Stimulated activated CD4-positive, alpha-beta T cell treated with anti-CD3 and anti-CD28 coated beads, Interleukin-15, amount 100 ng/mL, for 24 hours (primary cell): ENCODE data around the gene RASSF10.

Experiments used
- DNase-seq: peaks from one replicate; pipeline ENCODE4 v3.0.0-alpha.2; 2020

RASSF10 gene

DNA sequence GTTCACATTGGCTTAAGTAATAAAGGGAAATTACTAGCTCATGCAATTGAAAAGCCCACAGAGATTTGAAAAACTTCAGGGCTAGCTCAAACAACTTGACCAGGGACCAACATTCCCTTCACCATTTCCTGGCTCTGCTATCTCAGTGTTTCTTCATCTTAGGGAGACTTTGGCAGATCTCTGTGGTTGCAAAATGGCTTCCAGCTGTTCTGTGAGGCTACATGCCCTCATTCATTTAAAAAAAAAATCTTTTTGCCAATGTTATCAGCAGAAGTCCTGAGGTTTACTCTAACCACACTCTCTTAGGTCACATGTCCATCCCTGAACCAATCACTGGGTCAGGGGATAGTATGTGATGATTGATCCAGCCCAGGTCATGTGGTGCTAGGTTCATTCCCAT is 13.9 kb upstream of the RASSF10 start:
- no peak for DNase-seq

DNA sequence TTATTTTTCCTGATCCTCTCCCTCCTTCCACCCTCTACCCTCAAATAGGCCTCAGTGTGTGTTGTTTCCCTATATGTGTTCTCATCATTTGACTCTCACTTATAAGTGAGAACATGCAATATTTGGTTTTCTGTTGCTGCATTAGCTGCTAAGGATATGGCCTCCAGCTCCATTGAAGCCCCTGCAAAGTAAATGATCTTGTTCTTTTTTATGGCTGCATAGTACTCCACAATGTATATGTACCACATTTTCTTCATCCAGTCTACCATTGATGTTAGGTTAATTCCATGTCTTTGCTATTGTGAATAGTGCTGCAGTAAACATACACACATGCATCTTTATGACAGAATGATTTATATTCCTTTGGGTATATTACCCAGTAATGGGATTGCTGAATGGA is 13.3 kb upstream of the RASSF10 start:
- no peak for DNase-seq

DNA sequence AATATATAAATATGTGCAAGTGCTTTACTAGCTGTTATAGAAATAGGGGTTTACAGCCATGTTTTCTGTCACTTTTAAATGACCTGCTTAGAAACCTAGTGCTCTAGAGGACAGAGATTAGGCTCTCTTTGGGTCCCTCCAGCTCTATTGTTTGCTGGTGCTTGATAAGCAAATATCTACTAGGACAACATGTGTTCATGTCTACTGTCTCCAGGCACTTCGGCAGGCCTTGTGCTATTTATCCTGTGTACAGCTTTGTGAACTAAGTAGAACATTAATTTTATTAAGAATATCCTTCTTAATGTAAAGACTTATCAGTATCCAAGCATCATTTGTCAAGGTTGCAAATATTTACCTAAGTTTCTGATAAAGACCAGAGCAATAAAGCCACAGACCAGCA is 11.9 kb upstream of the RASSF10 start:
- no peak for DNase-seq

DNA sequence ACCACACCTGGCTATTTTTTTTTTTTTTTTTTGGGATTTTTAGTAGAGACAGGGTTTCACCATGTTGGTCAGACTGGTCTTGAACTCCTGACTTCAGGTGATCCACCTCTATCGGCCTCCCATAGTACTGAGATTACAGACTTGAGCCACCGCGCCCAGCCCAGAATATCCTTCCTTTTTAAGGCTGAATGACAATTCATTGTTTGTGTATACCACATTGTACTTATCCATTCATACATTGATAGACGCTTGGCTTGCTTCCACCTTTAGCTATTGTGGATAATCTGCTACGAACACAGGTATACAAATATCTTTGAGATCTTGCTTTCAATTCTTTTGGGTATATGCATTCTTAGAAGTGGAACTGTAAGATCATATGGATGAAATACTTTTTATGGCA is 10.8 kb upstream of the RASSF10 start:
- DNase-seq, result no peak

DNA sequence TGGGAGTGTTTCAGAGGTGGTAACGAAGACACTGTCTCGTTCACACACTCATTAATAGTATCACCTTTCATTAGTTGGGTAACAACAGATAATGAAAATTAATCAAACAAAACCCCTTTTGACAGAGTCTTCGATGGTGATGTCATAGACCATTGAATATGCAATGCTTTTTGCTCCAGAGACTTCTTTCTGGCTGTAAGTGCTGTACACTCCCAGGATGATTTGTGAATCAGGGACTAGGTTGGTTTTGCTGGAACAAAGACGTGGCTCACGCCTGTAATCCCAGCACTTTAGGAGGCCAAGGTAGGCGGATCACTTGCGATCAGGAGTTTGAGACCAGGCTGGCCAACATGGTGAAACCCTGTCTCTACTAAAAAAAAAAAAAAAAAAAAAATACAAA is 9.5 kb upstream of the RASSF10 start:
- DNase-seq, result no peak

DNA sequence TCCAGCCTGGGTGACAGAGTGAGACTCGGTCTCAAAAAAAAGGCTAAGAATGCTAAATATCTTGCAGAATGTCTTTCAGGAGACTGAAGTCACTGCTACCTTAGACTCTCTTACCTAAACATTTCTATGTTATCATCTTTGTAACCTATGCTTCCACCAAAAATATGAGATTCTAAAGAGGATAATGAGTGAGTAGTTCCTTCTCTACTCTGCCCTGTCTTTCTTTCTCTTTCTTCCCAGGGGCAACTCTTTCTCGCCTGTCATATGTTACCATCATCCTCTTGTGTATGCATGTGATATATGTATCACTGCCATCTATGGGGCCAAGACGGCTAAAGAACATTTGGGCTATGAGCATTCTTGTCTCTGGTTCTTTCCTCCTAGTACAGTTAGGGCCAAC is 9.0 kb upstream of the RASSF10 start:
- no peak for DNase-seq

DNA sequence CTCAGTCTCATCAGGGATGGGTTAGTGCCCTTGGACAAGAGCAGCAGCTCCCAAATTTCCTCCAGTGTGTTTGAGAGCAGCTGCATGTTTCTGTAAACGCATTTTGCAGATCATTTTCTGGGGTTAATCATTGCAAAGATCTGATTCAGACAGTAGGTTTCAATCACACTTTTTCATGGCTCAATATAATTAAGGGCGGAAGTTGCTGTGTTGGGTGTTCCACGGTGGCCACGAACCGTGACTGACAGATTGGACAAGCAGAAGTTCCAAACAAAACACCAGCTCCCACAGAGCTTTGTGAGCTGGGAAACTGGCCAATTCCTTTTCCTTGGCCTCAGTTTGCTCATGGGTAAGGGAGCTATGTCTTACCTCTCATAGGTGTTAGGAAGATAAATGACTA is 8.4 kb upstream of the RASSF10 start:
- no peak for DNase-seq

DNA sequence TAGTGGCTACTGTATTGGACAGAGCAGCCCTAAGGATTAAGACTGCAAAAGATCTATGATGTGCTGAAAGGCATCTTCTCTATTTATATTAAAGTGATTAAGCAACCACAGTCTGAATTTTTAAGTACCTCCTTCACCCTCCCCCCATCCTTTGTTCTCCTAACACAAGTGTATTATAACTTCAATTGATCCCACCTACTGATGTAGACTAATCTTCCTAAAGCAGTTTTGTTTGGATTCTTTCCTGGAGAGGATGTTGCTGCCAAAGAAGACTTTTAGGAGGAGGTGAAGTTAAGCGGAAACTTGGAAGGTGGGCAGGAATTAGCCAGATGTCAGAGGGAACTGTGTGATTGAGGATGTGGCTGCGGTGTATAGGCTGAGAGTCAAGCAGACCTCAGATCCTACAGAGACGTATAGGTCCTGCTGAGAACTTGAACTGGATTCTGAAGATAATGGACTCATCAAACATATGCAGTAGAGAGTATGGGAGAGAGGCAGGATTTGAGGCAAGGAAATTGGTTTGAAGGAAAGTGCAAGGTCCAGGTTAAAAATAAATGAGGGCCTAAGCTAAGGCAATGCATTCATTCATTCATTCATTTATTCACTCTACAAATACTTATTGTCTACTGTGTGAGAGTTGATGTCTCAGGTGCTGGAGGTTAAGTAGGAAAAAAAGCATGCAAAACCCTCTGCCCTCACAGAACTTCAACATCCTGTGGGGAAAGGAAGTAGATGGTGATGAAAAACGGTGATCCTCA is 5.2 kb upstream of the RASSF10 start:
- no peak for DNase-seq

DNA sequence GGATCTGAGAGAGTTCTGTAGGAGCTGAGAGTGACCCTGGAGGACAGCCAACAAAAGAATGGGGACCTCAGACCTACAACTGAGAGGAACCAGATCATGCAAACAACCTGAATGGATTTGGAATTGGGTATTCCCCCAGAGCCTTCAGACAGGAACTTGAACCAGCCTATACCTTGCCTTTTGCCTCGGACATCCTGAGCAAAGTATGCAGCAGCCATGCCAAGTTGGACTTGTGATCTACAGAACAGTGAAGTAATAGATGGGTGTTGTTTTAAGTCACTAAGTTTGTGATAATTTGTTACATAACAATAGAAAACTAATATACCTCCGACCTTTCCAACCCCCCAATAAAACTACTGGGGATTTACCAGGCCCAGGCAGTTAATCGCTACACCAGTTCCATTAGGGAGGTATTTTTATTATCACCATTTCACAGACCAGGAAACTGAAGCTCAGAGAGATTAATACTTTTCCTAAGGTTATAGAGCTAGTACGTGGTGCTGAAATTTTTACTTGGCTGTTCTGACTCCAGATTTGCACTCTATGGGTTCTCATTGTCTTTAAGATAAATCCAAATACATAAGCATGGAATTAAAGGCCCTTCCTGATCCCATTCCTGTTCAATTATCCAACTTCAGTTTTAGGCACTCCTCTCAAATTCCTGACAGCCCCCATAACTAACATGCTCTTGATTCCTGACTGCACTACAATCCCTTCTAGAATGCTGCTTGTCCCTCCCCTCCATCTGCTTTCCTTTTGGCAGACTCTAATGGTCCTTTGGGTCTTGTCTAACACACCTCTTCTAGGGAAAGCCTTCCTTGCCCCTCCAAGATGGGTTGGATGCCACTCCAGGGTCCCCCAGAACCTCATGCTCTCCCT is 1.7 kb upstream of the RASSF10 start:
- no peak for DNase-seq

DNA sequence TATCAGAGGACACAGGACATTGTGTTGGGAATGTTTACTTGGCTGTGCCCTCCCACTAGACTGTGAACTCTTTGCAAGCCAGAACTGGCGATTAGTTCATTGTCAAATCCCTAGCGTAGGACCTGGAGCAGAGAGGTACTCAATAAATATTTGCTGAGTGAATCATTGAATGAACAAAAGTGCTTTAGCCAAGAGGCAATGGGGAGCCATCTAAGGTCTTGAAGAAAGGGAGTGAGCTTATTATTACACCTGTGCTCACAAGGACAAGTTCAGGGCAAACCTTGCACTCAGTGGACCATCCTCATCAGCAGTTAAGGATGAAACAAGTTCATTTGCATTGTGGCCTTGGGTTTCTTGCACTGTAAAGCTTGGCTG is 1.1 kb upstream of the RASSF10 start:
- DNase-seq, result no peak

DNA sequence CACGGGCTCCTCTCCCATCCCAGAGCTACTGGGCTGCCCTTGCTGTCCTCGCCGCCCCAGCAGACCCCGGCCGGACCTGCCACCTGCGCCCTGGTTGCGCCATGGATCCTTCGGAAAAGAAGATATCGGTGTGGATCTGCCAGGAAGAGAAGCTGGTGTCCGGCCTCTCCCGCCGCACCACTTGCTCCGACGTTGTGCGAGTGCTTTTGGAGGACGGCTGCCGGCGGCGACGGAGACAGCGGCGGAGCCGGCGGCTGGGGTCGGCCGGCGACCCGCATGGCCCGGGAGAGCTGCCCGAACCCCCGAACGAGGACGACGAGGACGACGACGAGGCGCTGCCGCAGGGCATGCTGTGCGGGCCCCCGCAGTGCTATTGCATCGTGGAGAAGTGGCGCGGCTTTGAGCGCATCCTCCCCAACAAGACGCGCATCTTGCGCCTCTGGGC is 382 bp downstream of the RASSF10 start:
- DNase-seq, result no peak

DNA sequence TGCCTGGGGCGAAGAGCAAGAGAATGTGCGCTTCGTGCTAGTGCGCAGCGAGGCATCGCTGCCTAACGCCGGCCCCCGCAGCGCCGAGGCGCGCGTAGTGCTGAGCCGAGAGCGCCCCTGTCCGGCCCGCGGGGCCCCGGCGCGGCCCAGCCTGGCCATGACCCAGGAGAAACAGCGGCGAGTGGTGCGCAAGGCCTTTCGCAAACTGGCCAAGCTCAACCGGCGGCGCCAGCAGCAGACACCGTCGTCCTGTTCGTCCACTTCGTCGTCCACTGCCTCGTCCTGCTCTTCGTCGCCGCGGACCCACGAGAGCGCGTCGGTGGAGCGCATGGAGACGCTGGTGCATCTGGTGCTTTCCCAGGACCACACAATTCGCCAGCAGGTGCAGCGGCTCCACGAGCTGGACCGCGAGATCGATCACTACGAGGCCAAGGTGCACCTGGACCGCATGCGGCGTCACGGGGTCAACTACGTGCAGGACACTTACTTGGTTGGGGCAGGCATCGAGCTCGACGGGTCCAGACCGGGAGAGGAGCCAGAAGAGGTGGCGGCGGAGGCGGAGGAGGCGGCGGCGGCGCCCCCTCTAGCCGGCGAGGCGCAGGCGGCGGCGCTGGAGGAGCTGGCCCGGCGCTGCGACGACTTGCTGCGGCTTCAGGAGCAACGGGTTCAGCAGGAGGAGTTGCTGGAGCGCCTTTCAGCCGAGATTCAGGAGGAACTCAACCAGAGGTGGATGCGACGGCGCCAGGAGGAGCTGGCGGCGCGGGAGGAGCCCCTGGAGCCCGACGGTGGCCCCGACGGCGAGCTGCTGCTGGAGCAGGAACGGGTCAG is 1.0 kb downstream of the RASSF10 start:
- no peak for DNase-seq

DNA sequence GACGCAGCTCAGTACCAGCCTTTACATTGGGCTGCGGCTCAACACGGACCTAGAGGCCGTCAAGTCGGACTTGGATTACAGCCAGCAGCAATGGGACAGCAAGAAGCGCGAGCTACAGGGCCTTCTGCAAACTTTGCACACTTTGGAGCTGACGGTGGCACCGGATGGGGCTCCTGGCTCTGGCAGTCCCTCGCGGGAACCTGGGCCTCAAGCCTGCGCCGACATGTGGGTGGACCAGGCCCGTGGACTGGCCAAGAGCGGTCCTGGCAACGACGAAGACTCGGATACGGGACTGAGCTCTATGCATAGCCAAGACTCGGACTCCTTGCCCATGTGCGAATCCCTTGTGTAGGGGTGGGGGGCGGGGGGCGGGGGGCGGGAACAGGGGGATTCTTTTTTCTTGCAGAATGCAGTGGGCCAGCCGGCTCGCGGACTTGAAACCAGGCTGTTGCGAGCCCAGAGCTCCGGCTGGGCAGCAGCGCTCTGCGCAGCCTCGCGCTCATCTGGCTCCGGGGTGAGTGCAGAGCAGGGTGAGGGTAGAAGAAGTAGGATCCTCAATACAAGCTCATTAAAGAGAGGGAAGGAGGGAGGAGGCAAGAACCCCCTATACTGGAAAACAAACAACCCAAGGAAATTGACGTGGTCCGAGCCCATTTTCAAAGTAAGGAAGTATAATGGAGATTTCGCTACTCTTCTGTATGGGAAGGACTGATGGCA is 1.8 kb downstream of the RASSF10 start:
- DNase-seq, result no peak

DNA sequence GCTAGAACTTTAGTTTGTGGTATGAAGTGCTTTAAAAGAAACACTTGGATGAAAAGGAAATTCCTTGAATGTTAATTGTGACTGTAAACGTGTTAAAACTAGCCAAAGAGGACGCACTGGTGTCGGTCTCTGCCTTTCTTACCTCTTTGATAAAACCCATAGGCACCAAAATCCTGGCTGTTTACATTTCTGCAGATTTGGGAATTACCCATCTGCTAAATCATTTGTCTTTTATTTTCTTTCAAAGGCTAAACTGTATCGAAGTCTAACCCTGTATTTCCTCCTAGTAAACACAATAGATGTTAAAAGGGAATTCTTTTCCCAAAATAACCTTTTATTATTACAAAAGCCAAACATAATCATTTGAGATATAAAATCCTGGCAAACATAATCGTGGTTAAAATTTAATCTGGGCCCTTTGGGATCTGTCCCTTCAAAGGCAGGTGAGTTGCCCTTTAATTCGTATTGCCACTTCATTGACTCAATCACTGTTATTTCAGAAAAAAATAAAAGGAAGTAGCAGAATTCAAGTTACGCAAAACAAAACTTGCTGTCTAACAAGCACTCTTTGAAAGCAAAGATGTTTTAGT is 2.4 kb downstream of the RASSF10 start:
- DNase-seq, result no peak

DNA sequence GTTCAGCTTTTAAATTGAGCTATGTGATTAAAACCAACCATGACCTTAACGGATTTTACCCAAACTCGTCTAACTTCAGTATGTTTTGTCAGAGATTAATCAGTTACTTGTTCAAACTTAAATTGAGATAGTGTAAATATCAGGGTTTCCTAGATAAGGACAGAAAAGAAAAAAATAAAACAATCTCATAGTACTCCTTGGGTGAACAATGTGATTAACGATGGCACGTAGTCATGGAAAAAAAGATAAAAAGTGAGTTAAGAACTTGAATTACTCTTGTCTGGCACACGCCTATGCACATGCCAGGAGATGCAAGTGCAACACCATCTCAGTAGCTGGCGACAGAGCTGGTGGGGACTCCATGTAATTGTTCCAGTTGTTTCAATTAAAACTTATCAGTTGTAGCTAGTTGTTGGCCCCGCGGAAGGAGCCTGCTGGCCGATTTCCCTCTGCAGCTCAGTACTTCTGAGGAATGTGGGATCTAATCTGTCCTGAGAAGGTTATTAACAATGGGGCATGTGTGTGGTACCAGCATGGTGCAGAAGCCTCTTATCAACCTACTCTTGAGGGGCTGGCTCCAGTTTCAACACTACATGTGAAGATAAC is 3.0 kb downstream of the RASSF10 start:
- no peak for DNase-seq

DNA sequence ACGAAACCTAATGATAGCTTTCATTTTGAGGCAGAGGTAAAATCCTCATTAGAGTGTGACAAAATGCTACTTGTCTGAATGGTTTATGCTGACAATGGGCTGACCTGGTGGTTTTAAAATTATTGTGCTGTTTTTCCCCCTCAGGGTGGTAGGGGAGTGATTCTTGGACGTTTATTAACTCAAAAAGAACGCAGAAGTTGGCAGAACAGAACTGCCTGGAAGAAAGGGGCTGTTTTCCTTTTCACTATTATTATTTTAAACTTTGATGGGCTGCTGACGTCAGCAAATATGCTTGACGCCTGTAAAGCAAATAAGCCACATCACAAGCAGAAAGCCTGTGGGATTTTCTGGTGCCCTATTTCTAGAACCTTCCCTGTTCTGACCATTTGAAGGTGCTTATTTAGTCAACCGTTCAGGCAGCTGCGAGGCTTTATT is 4.0 kb downstream of the RASSF10 start:
- DNase-seq, result no peak

DNA sequence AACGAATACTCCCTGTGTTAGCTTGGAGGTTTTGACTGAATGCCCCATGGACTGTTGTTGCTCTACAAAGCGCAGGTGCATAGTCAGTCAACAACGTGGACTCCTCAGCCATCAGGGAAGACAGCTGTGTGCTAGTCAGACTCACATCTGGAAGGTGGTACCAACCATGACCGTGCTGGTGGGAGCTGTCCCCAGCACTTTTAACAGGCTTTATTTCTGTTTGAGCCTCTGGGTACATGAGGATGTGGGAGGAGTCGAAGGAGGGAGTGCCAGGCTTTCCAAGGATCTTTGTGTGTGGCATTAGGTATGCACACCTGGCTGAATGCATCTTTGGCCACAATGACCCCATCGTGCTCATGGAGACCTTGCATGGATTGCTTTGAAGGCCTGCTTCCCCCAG is 6.6 kb downstream of the RASSF10 start:
- DNase-seq, result no peak

DNA sequence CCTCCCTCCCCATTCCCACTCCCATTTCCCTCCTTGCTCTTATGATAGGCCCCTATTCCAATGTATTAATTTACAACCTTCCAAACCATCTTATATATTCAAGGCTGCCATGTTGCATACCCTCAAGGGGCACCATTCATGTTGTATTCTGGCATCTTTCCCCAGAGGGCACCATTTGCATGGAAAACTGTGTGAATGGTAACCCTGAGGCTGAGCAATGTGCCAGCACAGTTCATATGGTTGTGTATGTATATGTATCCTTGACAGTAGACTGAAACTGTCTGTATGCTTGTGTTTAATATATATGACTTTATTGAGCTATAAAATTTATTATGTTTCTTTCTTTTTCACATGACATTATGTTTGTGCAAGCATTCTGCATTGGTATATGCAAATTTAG is 7.3 kb downstream of the RASSF10 start:
- DNase-seq, result no peak

DNA sequence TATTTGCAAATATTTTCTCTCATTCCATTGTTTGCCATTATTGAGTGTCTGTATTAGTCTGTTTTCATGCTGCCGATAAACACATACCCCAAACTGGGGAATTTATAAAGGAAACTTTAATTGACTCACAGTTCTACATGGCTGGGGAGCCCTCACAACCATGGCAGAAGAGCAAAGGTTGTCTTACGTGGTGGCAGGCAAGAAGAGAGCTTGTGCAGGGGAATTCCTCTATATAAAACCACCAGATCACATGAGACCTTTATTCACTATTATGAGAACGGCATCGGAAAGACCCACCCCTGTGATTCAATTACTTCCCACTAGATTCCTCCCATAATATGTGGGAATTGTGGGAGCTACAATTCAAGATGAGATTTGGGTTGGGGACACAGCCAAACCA is 10.2 kb downstream of the RASSF10 start:
- no peak for DNase-seq

DNA sequence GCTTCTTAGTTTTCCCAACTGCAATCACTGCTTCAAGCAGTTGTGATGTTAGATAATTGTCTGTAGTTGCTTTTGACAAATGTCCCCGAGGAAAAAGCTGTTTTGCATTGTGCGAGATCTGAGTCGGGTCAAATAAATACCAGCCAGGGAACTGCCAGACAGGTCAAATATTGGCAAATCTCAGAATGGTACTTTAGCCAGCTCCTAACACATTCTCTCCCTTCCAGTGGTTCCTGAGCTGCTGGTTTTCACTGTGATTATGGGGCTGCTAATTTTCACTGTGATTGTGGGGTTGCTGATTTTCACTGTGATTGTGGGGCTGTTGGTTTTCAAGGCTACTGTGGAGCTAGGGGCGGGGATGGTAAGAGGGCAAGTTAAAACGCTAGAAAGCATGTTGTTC is 14.3 kb downstream of the RASSF10 start:
- DNase-seq, result no peak

DNA sequence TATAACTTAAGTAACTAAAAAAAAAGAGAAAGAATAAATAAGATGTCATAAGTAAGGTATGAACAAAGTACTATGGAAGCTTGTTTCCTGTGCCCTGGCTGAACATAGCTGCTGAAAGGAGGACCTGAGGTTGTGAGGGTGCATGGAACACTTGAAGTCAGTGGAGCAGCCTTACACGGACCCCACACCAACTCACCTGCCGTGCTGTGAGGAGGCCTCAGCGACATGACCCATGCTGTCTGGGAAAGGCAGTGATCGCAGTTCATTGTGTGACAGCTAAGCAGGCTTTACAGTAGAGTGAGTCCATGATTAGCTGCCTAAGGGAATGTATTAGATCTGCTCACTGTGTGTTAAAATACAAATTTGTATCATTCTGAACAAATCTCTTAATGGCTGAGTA is 17.6 kb downstream of the RASSF10 start:
- no peak for DNase-seq

DNA sequence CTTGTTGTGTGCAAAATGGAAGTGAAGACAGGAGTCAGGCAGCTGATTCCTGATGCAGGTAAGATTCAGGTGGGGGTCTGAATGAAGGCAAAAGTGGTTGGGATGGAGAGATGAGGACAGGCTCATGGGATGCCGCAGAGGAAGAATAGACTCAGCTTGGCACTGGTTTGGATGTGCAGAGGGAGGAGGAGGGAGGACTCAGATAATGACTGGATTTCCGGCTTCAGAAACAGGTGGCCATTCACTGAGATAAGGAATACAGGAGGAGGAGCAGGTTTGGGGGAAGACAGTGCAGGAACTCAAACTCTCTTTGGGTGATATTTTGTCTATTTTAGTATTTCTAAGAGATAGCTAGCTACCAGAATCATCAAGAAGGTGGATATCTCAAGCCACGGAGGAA is 19.2 kb downstream of the RASSF10 start:
- DNase-seq, result no peak
